ENCODE measurements around the gene ENOX1.
"Not testable (repeated sequence)": the region's sequence is repeated elsewhere in the genome, so short reads cannot be mapped to it uniquely, and the experiment has no call there.

ENOX1 gene

DNA sequence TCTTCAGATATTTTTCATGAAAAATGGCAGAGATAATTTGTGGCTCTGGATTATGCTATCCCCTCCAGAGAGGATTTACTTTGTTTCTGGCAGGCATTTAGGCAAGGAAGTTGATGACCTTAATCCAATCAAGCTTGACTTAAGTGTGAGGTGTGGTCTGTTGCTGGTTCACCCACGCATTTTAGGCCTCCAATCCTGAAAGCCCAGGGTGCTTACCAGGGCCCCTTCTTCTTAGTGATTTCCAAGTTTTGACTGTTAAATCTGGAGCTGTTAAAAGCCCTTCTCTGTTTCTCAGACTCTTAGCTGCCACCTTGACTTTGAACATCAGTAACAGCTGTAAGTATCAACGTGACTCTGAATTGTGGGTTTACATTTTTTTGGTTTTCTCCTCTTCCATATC, 601.5 kb downstream of the ENOX1 start:
- DNase-seq: no peak

DNA sequence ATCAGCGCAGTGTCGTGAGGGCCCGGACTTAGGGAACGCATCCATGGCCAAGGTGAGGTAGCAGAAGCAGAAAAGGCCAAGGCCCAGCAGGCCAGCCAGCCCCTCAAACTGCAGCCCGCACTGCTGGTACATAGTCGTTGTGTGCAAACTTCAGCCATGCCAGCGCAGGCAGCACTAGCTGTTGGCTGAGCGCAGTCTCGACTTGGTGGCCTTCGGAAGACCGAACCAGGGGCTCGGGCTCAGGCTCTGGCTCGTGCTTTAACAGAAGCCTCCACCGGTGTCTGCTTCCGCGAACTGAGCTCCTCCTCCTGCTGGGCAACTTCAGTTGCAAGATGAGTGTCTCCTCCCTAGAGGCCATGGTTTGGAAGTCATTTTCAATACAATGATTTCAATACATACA, 605.9 kb downstream of the ENOX1 start:
- DNase-seq: no peak

DNA sequence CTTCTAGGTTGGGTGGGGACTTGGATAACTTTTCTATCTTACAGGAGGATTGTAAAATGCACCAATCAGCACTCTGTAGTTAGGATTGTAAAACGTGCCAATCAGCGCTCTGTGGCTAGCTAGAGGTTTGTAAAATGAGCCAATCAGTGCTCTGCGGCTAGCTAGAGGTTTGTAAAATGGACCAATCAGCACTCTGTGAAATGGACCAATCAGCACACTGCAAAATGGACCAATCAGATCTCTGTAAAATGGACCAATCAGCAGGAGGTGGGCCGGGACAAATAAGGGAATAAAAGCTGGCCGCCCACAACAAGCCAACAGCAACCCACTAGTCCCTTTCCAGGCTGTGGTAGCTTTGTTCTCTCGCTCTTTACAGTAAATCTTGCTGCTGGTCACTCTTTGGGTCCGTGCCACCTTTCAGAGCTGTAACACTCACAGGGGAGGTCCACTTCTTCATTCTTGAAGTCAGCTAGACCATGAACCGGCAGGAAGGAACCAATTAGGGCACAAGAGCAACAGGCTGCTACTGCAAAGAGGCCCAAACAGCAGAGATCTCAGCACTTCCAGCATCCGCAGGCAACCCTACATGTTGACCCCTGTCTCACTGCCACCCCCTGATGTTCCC, 606.6 kb downstream of the ENOX1 start:
- no peak for DNase-seq

DNA sequence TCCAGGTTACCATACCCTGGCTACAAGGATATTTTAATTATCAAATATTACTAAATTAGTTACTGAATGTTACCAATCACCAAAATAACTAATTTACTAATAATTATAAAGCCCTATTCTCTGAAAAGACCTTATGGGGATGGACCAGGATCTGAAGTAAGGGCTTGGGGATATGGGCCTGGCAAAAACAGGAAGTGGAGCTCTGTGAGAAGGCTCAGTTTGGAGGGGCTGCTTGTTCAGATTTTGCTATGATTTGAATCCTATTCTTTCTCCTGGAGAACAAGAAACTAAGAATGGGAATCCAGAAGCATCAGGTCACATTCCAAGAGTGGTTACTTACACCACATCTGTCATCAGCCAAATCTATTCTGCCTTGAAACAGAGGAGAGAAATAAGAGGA, 615.3 kb downstream of the ENOX1 start:
- no peak for DNase-seq

DNA sequence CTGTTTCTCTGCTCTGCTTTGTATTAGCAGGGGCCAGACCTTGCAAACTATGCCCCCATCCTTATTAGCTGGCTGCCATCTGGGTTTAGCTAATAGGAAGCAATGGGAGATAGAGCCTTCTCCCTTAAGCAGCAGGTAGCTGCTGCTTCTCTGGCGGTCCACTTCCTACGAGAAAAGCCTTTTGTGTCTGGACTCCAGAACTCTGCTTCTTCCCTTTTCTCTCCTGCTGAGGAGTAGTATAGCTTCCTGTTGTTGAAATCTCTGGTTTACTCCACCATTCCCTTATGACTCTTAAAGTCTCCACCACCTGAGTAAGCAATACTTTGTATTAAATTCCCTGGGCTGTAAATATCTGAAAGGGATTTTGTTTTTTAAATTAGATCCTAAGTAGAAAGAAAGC, 616.3 kb downstream of the ENOX1 start:
- peak; percentile 22 to 52 (median 26) for DNase-seq

DNA sequence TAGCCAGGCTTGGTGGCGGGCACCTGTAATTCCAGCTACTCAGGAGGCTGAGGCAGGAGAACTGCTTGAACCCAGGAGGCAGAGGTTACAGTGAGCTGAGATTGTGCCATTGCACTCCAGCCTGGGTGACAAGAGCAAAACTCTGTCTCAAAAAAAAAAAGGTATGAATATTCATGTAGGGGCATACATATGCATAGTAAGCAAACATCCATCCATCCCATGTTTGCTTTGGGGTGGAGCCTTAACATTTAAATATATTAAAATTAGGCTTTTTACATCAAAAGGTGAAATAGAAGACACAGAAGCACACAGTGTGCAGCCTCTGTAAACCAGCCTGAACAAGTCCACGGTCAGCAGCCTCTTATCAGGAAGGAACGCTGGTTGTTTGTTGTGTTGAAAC, 618.3 kb downstream of the ENOX1 start:
- not testable (repeated sequence) for DNase-seq

DNA sequence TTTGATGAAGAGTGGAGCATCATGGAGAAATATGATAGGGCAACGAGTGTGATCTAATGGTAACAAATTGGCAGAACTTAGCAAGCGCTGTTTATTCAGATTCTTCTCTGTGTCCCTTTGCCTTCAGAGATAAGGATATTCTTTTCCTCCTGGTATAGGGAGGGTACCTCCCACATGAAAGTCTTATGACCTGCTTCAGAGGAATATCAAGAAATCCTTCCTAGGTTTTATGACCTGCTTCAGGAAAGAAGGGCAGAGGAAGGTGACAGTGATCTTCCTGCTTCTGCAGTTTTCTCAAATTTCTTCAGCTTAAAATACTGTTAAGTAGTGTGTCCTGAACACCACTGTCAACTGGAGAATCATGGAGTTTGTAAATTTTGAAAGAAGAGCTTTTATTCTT, 619.0 kb downstream of the ENOX1 start:
- no peak for DNase-seq

DNA sequence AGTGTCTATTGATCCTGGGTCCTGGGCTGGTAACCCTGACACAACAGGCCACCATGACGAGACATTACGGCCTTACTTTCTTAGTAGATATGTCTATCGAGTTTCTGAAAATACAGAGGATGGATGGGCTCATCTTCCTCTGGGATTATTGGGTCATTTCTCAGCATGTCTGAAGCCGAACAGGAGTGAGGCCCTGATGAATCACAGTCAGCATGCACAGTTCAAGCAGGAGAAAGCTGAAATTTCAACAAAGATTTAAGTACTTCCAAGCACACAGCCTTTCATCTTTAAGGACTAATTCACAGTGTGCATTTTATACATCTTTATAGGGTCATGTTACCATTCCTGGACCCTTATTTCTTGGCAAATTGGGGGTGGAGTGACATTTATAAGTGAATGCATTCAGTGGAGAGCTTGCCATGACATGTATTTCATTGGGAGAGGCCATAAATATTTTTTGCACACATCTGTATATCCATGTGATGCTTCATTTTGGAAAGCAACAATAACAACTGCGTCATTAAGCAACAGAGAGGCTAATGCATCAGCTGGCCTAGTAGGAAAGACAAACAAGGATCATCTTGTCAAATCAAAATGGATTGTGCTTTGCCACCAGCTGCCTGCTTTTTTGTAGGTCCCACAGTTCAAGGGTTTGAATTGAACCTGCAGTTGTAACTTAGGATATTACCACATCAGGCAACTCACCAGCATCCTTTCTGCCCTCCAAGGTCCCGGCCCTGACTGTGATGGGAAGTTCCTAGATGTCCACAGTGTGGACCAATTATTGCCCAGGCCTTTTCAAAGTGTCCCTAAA, 619.9 kb downstream of the ENOX1 start:
- DNase-seq: no peak

All from suppressor macrophage treated with lipopolysaccharide for 1 hour (primary cell).